HG02885 (cell line): ENCODE results near the gene TREM1.
"Not testable (repeated sequence)": the region's sequence is repeated elsewhere in the genome, so short reads cannot be mapped to it uniquely, and the experiment has no call there.

Experiments used
- ATAC-seq: cut with Tn5 transposase; IDR thresholded peaks from one replicate; pipeline ENCODE4 v1.9.1; 2021; ENCODE audit warnings: mild to moderate bottlenecking; ENCODE audit not compliant: unreplicated experiment, poor library complexity

The TREM1 gene

GRCh38 chr6:41266541-41266940, 19.9 kb downstream of the TREM1 start:
- ATAC-seq = no peak

- ATAC-seq = no peak
These were observed 23.2 kb downstream of the TREM1 start for GRCh38 chr6:41263267-41263666.

DNA sequence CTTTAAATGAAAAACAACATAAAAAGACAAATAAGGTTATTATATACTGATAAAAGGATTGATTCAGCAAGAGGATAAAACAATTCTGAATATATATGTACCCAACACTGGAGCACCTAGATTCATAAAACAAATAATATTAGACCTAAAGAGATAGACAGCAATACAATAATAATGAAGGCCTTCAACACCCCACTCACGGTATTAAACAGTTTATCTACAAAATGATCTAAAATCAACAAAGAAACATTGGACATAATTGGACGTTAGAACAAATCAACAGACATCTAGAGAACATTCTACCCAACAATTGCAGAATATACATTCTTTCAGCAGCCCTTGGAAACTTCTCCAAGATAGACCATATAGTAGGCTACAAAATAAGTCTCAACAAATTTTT, 24.1 kb downstream of the TREM1 start:
- no peak for ATAC-seq

GRCh38 chr6:41258196-41258493, 28.3 kb downstream of the TREM1 start:
- ATAC-seq = no peak

DNA sequence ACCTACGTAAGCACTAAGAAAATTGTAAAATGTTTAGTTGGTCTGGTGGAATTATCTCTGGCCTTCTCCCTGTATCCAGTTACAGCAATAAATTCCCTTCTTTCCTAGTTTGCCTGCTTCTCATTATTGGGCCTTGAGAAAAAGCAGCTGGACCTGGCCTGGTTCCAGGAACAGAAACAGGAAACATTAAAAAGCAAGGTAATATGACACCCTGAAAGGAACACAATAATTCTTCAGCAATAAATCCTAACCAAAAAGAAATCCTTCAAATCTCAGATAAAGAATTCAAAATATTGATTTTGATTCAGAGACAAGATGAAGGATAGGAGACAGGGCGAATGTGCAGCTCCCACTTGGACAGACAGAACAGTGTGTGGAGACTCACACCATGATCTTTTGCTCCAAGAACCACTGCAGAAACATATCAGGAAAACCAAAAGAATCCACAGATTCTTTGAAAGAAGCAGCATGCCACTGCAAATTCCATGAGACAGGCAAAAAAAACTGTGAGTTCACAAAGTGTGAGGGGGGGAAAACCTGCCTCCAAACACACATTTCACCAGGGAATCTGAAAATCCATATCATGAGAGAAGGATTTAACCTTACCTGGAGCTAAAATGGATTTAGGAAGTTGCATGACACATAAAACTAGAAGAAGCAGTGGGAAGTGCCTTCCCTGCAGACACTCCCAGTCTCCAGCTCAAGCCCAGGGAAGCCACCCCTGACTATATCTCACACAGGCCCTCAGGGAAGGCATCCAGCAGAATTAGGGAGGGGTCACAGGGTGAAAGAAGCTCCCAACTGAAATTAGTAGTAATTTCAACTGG, 28.9 kb downstream of the TREM1 start:
- no peak for ATAC-seq

DNA sequence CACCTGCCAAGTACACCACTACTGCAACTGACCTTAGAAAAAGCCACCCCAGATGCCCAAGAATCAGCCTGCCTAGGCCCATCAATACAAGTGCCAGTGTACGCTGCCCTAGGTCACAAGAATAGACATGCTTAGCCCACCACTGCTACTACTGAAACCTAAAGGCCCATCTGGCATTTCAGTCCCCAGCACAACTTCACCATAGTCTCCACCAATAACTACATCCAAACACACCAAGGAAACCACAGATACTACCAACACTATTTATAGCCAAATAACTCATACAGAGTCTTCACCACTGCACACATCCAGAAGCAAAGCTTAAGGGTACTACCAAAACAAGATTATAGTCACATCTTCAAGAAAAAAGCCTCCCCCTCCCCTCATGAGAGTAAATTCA, 30.1 kb downstream of the TREM1 start:
- peak; percentile 67 for ATAC-seq

DNA sequence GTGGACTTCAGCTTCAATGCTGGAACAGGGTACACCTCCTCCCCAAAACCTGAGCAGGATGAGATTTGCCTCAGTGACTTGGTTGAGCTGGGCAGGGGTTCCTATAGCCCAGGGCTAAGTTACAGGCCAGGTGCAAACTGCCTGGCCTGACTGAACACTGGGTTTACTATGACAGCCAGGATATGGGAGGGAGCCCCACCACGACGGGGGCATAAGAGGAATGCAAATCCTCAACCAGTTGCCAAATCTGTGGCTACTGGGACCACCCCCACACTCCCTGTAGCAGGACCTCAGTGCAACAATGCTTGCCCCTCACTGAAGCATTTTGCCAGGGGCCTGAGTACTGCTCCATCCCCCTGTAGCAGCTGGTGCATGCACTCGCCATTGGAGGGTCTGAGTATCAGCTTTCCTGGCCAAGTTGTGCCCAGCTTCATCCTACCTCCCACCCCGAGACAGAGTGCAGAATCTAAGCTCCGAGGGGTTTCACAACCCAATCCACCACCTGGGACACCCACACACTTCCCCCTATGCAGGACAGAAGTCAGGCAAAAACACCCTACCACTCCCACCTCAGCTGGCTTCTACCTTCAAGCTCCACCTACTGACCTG, 30.7 kb downstream of the TREM1 start:
- ATAC-seq = no peak

- ATAC-seq = no peak
These were observed 31.4 kb downstream of the TREM1 start for GRCh38 chr6:41255110-41255509.

DNA sequence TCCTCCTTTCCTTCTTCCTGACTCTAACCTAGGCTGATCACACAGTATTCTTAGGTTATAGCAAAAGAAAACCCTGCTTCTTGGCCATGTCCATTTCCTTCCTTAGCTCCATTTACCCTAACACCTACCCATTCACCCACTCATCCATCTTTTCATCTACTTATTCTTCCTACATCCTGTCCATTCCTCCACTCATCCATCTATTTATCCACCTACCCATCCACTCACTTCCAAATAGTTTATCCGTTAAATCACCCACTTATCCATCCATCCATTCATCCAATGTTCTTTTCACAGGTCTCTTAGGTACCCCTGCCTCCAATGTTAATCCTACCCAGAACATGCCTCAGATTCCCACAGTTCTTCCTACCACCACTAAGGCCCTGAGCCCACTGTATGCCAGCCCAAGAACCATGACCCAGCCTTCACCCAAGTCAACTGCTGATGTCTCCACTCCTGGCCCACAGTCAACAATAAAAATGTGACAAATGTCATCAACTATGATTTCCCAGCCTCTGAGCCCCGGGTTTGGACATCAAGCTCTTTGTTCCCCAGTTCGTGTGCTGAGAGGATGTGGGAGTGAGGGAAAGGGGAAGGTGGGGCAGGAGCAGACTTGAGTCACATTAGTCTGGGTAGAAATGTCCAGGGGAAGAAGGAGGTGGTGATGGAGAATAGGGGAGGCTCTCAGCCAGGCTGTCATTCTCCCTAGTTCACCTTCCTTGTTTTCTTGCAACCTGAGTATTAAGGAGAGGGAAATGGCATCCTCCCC, 33.9 kb downstream of the TREM1 start:
- ATAC-seq = no peak

DNA sequence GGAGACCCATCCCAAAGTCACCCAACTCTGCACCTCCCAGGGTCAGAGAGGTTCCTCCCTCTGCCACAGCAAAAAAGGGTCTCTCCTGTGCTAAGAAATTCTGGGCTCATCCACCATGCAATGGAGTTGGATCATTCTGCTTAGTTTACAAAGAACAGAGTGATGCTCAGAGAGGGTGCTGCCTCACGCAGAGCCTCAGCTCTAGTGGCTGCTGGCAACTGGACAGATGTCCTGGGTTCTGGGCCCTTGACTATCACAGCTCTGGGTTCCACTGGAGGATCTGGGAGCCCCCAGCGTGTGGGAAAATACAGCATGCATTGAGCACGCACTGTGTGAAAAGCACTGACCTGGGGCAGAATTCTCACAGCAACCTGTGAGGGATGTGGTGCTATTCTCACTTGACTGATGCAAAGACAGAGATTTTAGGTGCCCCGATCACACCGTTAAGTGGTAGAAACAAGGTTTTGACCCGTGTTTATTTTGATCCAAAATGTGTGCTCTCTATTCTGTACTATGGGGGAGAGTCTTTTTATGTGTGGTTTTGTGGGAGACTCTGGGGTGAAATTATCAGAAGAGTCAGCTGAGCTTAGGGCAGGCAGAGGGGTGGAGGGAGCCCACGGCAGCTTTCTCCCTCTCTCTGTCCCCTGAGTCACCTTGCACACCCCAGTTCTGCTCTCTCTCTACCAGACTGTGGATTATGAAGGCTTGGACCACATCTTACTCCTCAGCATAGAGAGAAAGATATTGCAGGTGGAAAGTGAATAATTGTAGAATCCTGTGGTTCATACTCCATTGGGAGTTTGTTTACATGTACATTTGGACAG, 38.4 kb downstream of the TREM1 start:
- ATAC-seq = no peak

GRCh38 chr6:41247288-41247865, 39.1 kb downstream of the TREM1 start:
- ATAC-seq = no peak

GRCh38 chr6:41246529-41246928, 40.0 kb downstream of the TREM1 start:
- ATAC-seq = not testable (repeated sequence)

GRCh38 chr6:41239467-41240159, 46.9 kb downstream of the TREM1 start:
- ATAC-seq = no peak

- ATAC-seq = no peak
These were observed 49.4 kb downstream of the TREM1 start for GRCh38 chr6:41237128-41237527.

- no peak for ATAC-seq
These were observed 50.2 kb downstream of the TREM1 start for GRCh38 chr6:41236276-41236675.

DNA sequence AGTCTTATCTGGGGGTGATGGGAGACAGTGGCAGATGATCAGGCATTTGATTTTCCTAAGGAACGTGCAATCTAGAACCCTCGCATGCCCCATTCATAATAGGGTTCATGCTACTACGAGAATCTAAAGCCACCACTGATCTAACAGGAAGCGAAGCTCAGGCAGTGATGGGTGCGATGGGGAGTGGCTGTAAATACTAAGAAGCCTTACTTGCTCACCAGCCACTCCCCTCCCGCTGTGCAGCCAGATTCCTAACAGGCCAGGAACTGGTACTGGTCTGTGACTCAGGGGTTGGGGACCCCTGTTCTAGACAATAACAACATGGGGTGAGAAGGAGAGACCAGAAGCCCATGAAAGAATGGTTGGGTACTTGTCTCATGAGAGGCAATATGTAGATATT, 53.8 kb downstream of the TREM1 start:
- ATAC-seq = no peak

- no peak for ATAC-seq
These were observed 55.2 kb downstream of the TREM1 start for GRCh38 chr6:41231246-41231645.

DNA sequence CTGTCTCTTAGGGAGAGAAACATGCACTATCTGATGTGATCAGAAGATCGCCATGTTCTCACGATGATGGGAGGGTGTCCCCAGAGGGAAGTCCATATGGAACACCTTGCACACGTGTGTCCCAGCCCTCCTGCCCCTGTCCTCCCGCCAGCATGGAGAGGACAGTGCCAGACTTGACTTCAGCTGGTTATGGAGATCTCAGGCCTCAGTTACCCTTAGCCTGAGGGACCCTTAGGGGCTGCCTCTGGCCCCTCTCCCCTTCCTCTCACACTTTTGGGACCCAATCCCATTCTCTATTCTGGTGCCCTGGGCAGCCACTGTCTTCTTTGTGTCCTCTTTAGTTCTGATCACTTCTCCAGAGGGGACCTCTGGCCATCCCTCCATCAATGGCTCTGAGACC, 56.8 kb downstream of the TREM1 start:
- ATAC-seq = no peak

- ATAC-seq = no peak
These were observed 57.9 kb downstream of the TREM1 start for GRCh38 chr6:41228616-41229015.

DNA sequence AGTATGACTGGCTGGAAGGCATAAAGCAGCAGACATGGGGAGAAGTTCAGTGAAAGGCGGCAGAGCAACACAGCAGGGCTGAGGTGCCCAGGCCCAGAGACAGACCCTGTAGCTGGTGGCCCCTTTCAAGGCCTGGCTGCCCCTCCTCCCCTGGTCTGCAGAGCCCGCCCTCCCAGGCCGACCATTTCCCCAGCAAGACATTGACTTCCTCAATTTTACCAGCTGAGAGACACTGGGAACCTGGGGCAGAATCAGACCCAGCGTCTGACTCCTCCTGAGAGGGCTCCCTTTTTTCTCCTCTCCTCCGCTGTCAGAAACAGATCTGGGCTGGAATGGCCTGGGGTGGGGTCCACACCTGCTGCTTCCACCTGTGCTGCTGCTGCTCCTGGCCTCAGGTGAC, 58.4 kb downstream of the TREM1 start, which contains the start of gene TREML4:
Gene TREML4, plus strand, starts transcription at position 254 of the 400 bp plus-strand sequence. Its CDS starts 79 bp downstream, at position 333.
- ATAC-seq = no peak
